Measurements from ENCODE around the gene INPP5K. TPM values are rescaled to one million over a fixed set of nuclear protein-coding genes. Genes with fewer than 3 reads are reported as not detected.

INPP5K gene
- total and polyA plus RNA-seq, 2 of the 4 experiments (the other 2 are of a cell fraction) = 14.9 to 17.4 TPM

- peak overlapping the region; percentile 80 to 95 for H4K8ac ChIP-seq (ENCODE audit: low read depth in 2 of 2, low read length in 2 of 2)
- peak overlapping the region; percentile 94 for H4K91ac ChIP-seq (ENCODE audit: insufficient read depth, low read depth, low read length)
- peak overlapping the region; percentile 99 for H3K4ac ChIP-seq (ENCODE audit: low read depth, low read length)
- peaks cover 2% of the 10 kb centered on the region; the same call in 1 of the 2 replicates for H3K36me3 ChIP-seq (ENCODE audit: control insufficient read depth, insufficient read depth, low read length)
- TF ChIP-seq RFX5 (IDR thresholded peaks at IDR 0.05; ENCODE audit: low read depth, low read length) = no peak
- TF ChIP-seq MXI1 (IDR thresholded peaks at IDR 0.05; ENCODE audit: borderline replicate concordance, low read depth, low read length) = 0 out of 2 replicates have a peak, but pooled peaks have one; percentile 35
- TF ChIP-seq NFE2L2 (IDR thresholded peaks at IDR 0.05; ENCODE audit: low read depth, low read length) = no peak
- TF ChIP-seq MAZ (IDR thresholded peaks at IDR 0.05; ENCODE audit: borderline replicate concordance, low read depth, low read length) = peak; percentile 41; the same call in 1 of the 2 replicates
- no peaks in the 10 kb centered on the region for H3K9me3 ChIP-seq (ENCODE audit: control insufficient read depth, insufficient read depth, low read length)
- peak overlapping the region; percentile 98 for H3K14ac ChIP-seq (replicated peaks; ENCODE audit: low read depth, low read length)
- H3K27ac ChIP-seq (ENCODE audit: insufficient read depth, low read length) = peak overlapping the region; percentile 92
- CTCF ChIA-PET = interaction anchor here (0.6 kb wide), 1 partner anchor 140 kb away, joined by 3 read pairs; no protein-coding TSS in a partner anchor
- peak overlapping the region; percentile 81; the same call in 2 of the 3 replicates for H2BK15ac ChIP-seq (ENCODE audit: low read depth, low read length)
- in situ Hi-C loops (cut with MboI; ENCODE audit: low sequenced_read_pairs) = no loop called here
- no TSS peak for BruUV-seq (replicated peaks)
- peak overlapping the region; percentile 97 for H2AK9ac ChIP-seq (replicated peaks; ENCODE audit: low read depth, low read length, poor library complexity)
- dilution Hi-C loops (cut with HindIII; ENCODE audit: low sequenced_read_pairs, unreplicated experiment) = no loop called here
- peak overlapping the region; percentile 99 for H3K4me3 ChIP-seq (ENCODE audit: insufficient read depth, low read depth, low read length)
- peak overlapping the region; percentile 85 for H3K9ac ChIP-seq (ENCODE audit: low read depth, low read length)
- peaks cover 15 to 52% of the 10 kb centered on the region in 2 experiments for H3K79me1 ChIP-seq (ENCODE audit: low read depth in 1 of 2, low read length in 2 of 2)
- H2AFZ ChIP-seq (replicated peaks; ENCODE audit: low read length, poor library complexity) = peak overlapping the region; percentile 93
- no peaks in the 10 kb centered on the region for H3K27me3 ChIP-seq (ENCODE audit: control insufficient read depth, insufficient read depth, low read length)
- peak overlapping the region; percentile 92 for H3K56ac ChIP-seq (ENCODE audit: extremely low read depth, insufficient read depth, low read length)
- intact Hi-C loops (cut with micrococcal nuclease) = loop anchor here (1.0 kb wide), 1 partner anchor 24 kb away; no protein-coding TSS in a partner anchor
- POLR2A ChIA-PET (ENCODE audit: unreplicated experiment) = no interaction called here
- H3K9me1 ChIP-seq (ENCODE audit: insufficient read depth, low read length) = 0 out of 2 replicates have a peak, but pooled peaks cover 9% of the 10 kb centered on the region
- peak overlapping the region; percentile 84 for H2BK5ac ChIP-seq (ENCODE audit: low read depth, low read length, poor library complexity, severe bottlenecking)
- peaks cover 23% of the 10 kb centered on the region for H3K4me1 ChIP-seq (ENCODE audit: control insufficient read depth, insufficient read depth, low read length)
- no peak for DNase-seq
- peak; percentile 68 for ATAC-seq (ENCODE audit: low read depth)
- peak overlapping the region; percentile 98 for H3K23ac ChIP-seq (ENCODE audit: low read depth, low read length)
- H4K20me1 ChIP-seq (ENCODE audit: insufficient read depth, low read length) = no peaks in the 10 kb centered on the region; the same call in 1 of the 2 replicates
- peak overlapping the region; percentile 90 for H3K18ac ChIP-seq (ENCODE audit: low read depth, low read length)
- H2AK5ac ChIP-seq (ENCODE audit: low read depth, low read length) = peak overlapping the region; percentile 100
- H2BK20ac ChIP-seq (ENCODE audit: low read depth, low read length) = 0 out of 2 replicates have a peak overlapping the region, but pooled peaks have one; percentile 55
- peak overlapping the region; percentile 99 for H3K4me2 ChIP-seq (ENCODE audit: low read depth, low read length)
- peak overlapping the region; percentile 49 for H4K5ac ChIP-seq (ENCODE audit: low read depth, low read length)
- H2BK120ac ChIP-seq (ENCODE audit: low read depth, low read length) = peak overlapping the region; percentile 71
- WGBS, 2 experiments (ENCODE audit: extremely low coverage in 2 of 2, insufficient read length in 1 of 2) = 0% methylated on average over 15 of the region's 52 CpGs; no CpG with 5 or more reads in 1 of the 2 experiments
Observed at GRCh38 chr17:1490643-1491442, 25.6 kb downstream of the INPP5K start.

Measured in IMR-90 (cell line).